HepG2 (cell line): ENCODE data around the gene CIAO3. TPM values are rescaled to one million over a fixed set of nuclear protein-coding genes. Genes with fewer than 3 reads are reported as not detected.

Experiments used
- ARID4A ChIP-seq: sonication (generic); formaldehyde crosslinking; IDR thresholded peaks from 2 replicates; pipeline ENCODE4 v1.5.0; 2020; ENCODE audit warnings: mild to moderate bottlenecking, missing genetic modification reagents, borderline replicate concordance
- CBX5 ChIP-seq: sonication (generic); formaldehyde crosslinking; IDR thresholded peaks from 2 replicates; pipeline ENCODE4 v1.4.0; 2020; ENCODE audit warnings: missing genetic modification reagents, borderline replicate concordance
- ETV6 ChIP-seq: sonication (generic); formaldehyde crosslinking; conservative IDR thresholded peaks from 2 replicates; pipeline ENCODE4 v1.4.0; 2020; ENCODE audit warnings: missing genetic modification reagents
- FOXP1 ChIP-seq, 2 experiments: fragments of 450-650 bp in 1 of 2; IDR thresholded peaks; 2 replicates each; pipeline ENCODE4 v1.6.1; 2017 to 2018; ENCODE audit warnings: antibody characterized with exemption in 1 of 2
- HNRNPLL ChIP-seq: fragments of 200-400 bp; formaldehyde crosslinking; IDR thresholded peaks from 2 replicates; pipeline ENCODE4 v1.6.1; 2017; ENCODE audit warnings: mild to moderate bottlenecking, low read depth, low read length; ENCODE audit not compliant: poor library complexity, severe bottlenecking
- IKZF1 ChIP-seq: fragments of 450-650 bp; IDR thresholded peaks from 2 replicates; pipeline ENCODE4 v1.7.1; 2016
- KAT8 ChIP-seq: IDR thresholded peaks from 2 replicates; pipeline ENCODE4 v1.6.1; 2016; ENCODE audit warnings: missing genetic modification reagents, missing compliant biosample characterization
- NAIF1 ChIP-seq: sonication (generic); formaldehyde crosslinking; IDR thresholded peaks from 2 replicates; pipeline ENCODE4 v1.5.0; 2020; ENCODE audit warnings: mild to moderate bottlenecking, missing genetic modification reagents, borderline replicate concordance
- NFKBIZ ChIP-seq: IDR thresholded peaks from 2 replicates; pipeline ENCODE4 v1.6.1; 2018; ENCODE audit warnings: missing genetic modification reagents, missing compliant biosample characterization
- PAF1 ChIP-seq: IDR thresholded peaks from 2 replicates; pipeline ENCODE4 v1.6.1; 2016; ENCODE audit warnings: missing genetic modification reagents, missing compliant biosample characterization
- PREB ChIP-seq: sonication (generic); formaldehyde crosslinking; IDR thresholded peaks from 2 replicates; pipeline ENCODE4 v1.4.0; 2020; ENCODE audit warnings: missing genetic modification reagents
- REL ChIP-seq: sonication (generic); formaldehyde crosslinking; conservative IDR thresholded peaks from 2 replicates; pipeline ENCODE4 v1.8.0; 2022; ENCODE audit warnings: mild to moderate bottlenecking, missing genetic modification reagents, moderate library complexity
- REPIN1 ChIP-seq: sonication (generic); formaldehyde crosslinking; IDR thresholded peaks from 2 replicates; pipeline ENCODE4 v1.8.0; 2022; ENCODE audit warnings: missing genetic modification reagents, low read depth, mild to moderate bottlenecking, borderline replicate concordance
- TP53 ChIP-seq: sonication (generic); formaldehyde crosslinking; conservative IDR thresholded peaks from 2 replicates; pipeline ENCODE4 v1.4.0; 2020; ENCODE audit warnings: missing genetic modification reagents
- UBTF ChIP-seq: sonication (generic); formaldehyde crosslinking; IDR thresholded peaks from 2 replicates; pipeline ENCODE4 v1.4.0; 2020; ENCODE audit warnings: mild to moderate bottlenecking, missing genetic modification reagents
- ZBTB25 ChIP-seq: IDR thresholded peaks from 2 replicates; pipeline ENCODE4 v1.6.1; 2018; ENCODE audit warnings: missing genetic modification reagents
- ZNF260 ChIP-seq: sonication (generic); formaldehyde crosslinking; IDR thresholded peaks from 2 replicates; pipeline ENCODE4 v1.4.0; 2020; ENCODE audit warnings: missing genetic modification reagents, low read depth, mild to moderate bottlenecking, borderline replicate concordance
- ZNF274 ChIP-seq: sonication (generic); formaldehyde crosslinking; IDR thresholded peaks from 2 replicates; pipeline ENCODE4 v1.5.1; 2020; ENCODE audit warnings: mild to moderate bottlenecking, missing genetic modification reagents
- ZNF383 ChIP-seq: sonication (generic); formaldehyde crosslinking; IDR thresholded peaks from 2 replicates; pipeline ENCODE4 v1.4.0; 2020; ENCODE audit warnings: missing genetic modification reagents, mild to moderate bottlenecking, borderline replicate concordance
- ZNF616 ChIP-seq: sonication (generic); formaldehyde crosslinking; IDR thresholded peaks from 2 replicates; pipeline ENCODE4 v1.5.0; 2020; ENCODE audit warnings: low read depth, mild to moderate bottlenecking, missing genetic modification reagents
- ZNF644 ChIP-seq: IDR thresholded peaks from 2 replicates; pipeline ENCODE4 v1.6.1; 2016; ENCODE audit warnings: low read depth
- ZNF768 ChIP-seq: sonication (generic); formaldehyde crosslinking; IDR thresholded peaks from 2 replicates; pipeline ENCODE4 v1.4.0; 2020; ENCODE audit warnings: missing genetic modification reagents
- ZNF776 ChIP-seq: sonication (generic); formaldehyde crosslinking; IDR thresholded peaks from 2 replicates; pipeline ENCODE4 v1.4.0; 2020; ENCODE audit warnings: mild to moderate bottlenecking, missing genetic modification reagents
- polyA plus RNA-seq, 8 experiments: library from polyadenylated mRNA; depleted of rRNA in 3 of 8; stranded (reverse) in 7 of 8; unstranded in 1 of 8; fragments of >200 nt; fragmentation: Illumina TruSeq in 4 of 8; extraction: Trizol in 4 of 8; gene quantifications; 2 replicates each; pipeline versions ENCODE4 v1.2.1 to v1.2.3, GENCODE V29; 2011 to 2016; ENCODE audit warnings: low read depth in 4 of 8, missing spikeins in 1 of 8, mixed read lengths in 1 of 8; ENCODE audit not compliant: insufficient read depth in 1 of 8
- total RNA-seq, 5 experiments: library from RNA; depleted of rRNA; stranded (reverse); fragments of >200 nt; fragmentation: Illumina TruSeq; extraction: Trizol; gene quantifications; 2 replicates each; pipeline ENCODE4 v1.2.3, GENCODE V29; 2016; ENCODE audit warnings: low read depth in 1 of 5

Gene CIAO3
- total and polyA plus RNA-seq, 2 of the 13 experiments (the other 11 are each of a cell fraction or from before 2014, with no cell fraction given): 21.7 to 25.0 TPM

- peak; percentile 48; the same call in 1 of the 2 replicates for TF ChIP-seq UBTF
- TF ChIP-seq CBX5 (CRISPR knock-in tag): no peak
- peak; percentile 12 for TF ChIP-seq HNRNPLL
- 0 out of 2 replicates have a peak, but pooled peaks have one; percentile 5 for TF ChIP-seq KAT8 (CRISPR knock-in tag)
- peak; percentile 26; the same call in 1 of the 2 replicates for TF ChIP-seq ZNF274 (CRISPR knock-in tag)
- TF ChIP-seq TP53 (CRISPR knock-in tag): no peak
- no peak for TF ChIP-seq IKZF1
- TF ChIP-seq ETV6 (CRISPR knock-in tag): no peak
- no peak for TF ChIP-seq ZBTB25 (CRISPR knock-in tag)
- TF ChIP-seq ZNF776 (CRISPR knock-in tag): peak; percentile 41; the same call in 1 of the 2 replicates
- peak; percentile 11; the same call in 1 of the 2 replicates for TF ChIP-seq ARID4A (CRISPR knock-in tag)
- no peak for TF ChIP-seq ZNF260
- no peak for TF ChIP-seq ZNF644 (CRISPR knock-in tag)
- TF ChIP-seq REPIN1: 0 out of 2 replicates have a peak, but pooled peaks have one; percentile 11
- no peak for TF ChIP-seq PREB (CRISPR knock-in tag)
- TF ChIP-seq REL: peak; percentile 22; the same call in 1 of the 2 replicates
- TF ChIP-seq ZNF383 (CRISPR knock-in tag): no peak
- TF ChIP-seq FOXP1 (IDR thresholded peaks at IDR 0.05): no peak
- TF ChIP-seq FOXP1 (CRISPR knock-in tag; IDR thresholded peaks at IDR 0.05): no peak
- no peak for TF ChIP-seq NFKBIZ (CRISPR knock-in tag)
- TF ChIP-seq ZNF616 (CRISPR knock-in tag): 0 out of 2 replicates have a peak, but pooled peaks have one; percentile 12
- TF ChIP-seq NAIF1: no peak
- 0 out of 2 replicates have a peak, but pooled peaks have one; percentile 9 for TF ChIP-seq ZNF768 (CRISPR knock-in tag)
- no peak for TF ChIP-seq PAF1 (CRISPR knock-in tag)
These were observed 47.2 kb upstream of the CIAO3 start, which contains the start of gene RPUSD1 (continued) for GRCh38 chr16:787978-788398.
